ENCODE measurements around the gene SH3D19.
"Not testable (repeated sequence)": the region's sequence is repeated elsewhere in the genome, so short reads cannot be mapped to it uniquely, and the experiment has no call there.

SH3D19 gene

GRCh38 chr4:151157543-151157942, 167.9 kb downstream of the SH3D19 start:
- Histone ChIP-seq H2AFZ (ENCODE audit: low read depth, low read length) (no peak overlapping the region), H3K27me3 (ENCODE audit: insufficient read depth, low read length) (no peaks in the 10 kb centered on the region), H3K36me3 (ENCODE audit: insufficient read depth, low read length) (peaks cover 3% of the 10 kb centered on the region), H3K9me3 (ENCODE audit: low read length) (no peaks in the 10 kb centered on the region), H3K4me3 (ENCODE audit: low read length) (no peak overlapping the region), H3K4me1 (ENCODE audit: insufficient read depth, low read length) (no peaks in the 10 kb centered on the region)

GRCh38 chr4:151153585-151153984, 171.8 kb downstream of the SH3D19 start:
- peaks cover 3% of the 10 kb centered on the region for H3K36me3 ChIP-seq (ENCODE audit: insufficient read depth, low read length)
- no peaks in the 10 kb centered on the region for H3K9me3 ChIP-seq (ENCODE audit: low read length)
- H3K4me3 ChIP-seq (ENCODE audit: low read length), result no peak overlapping the region
- no peaks in the 10 kb centered on the region for H3K4me1 ChIP-seq (ENCODE audit: insufficient read depth, low read length)
- no peak overlapping the region for H2AFZ ChIP-seq (ENCODE audit: low read depth, low read length)
- H3K27me3 ChIP-seq (ENCODE audit: insufficient read depth, low read length), result no peaks in the 10 kb centered on the region

GRCh38 chr4:151152028-151152427, 173.4 kb downstream of the SH3D19 start:
- H3K4me3 ChIP-seq (ENCODE audit: low read length), result no peak overlapping the region
- H3K36me3 ChIP-seq (ENCODE audit: insufficient read depth, low read length), result peaks cover 3% of the 10 kb centered on the region
- H2AFZ ChIP-seq (ENCODE audit: low read depth, low read length), result no peak overlapping the region
- no peaks in the 10 kb centered on the region for H3K4me1 ChIP-seq (ENCODE audit: insufficient read depth, low read length)
- H3K27me3 ChIP-seq (ENCODE audit: insufficient read depth, low read length), result no peaks in the 10 kb centered on the region
- no peaks in the 10 kb centered on the region for H3K9me3 ChIP-seq (ENCODE audit: low read length)

GRCh38 chr4:151150821-151151580, 174.4 kb downstream of the SH3D19 start:
- Histone ChIP-seq H3K27me3 (ENCODE audit: insufficient read depth, low read length) (no peaks in the 10 kb centered on the region), H3K9me3 (ENCODE audit: low read length) (no peaks in the 10 kb centered on the region), H3K36me3 (ENCODE audit: insufficient read depth, low read length) (peaks cover 3% of the 10 kb centered on the region), H3K4me3 (ENCODE audit: low read length) (no peak overlapping the region), H2AFZ (ENCODE audit: low read depth, low read length) (no peak overlapping the region), H3K4me1 (ENCODE audit: insufficient read depth, low read length) (no peaks in the 10 kb centered on the region)

GRCh38 chr4:151148261-151148660, 177.1 kb downstream of the SH3D19 start:
- peaks cover 4% of the 10 kb centered on the region for H3K36me3 ChIP-seq (ENCODE audit: insufficient read depth, low read length)
- no peaks in the 10 kb centered on the region for H3K4me1 ChIP-seq (ENCODE audit: insufficient read depth, low read length)
- no peak overlapping the region for H3K4me3 ChIP-seq (ENCODE audit: low read length)

GRCh38 chr4:151147000-151147399, 178.4 kb downstream of the SH3D19 start:
- Histone ChIP-seq H3K4me1 (ENCODE audit: insufficient read depth, low read length) (no peaks in the 10 kb centered on the region), H2AFZ (ENCODE audit: low read depth, low read length) (no peak overlapping the region), H3K4me3 (ENCODE audit: low read length) (no peak overlapping the region), H3K36me3 (ENCODE audit: insufficient read depth, low read length) (peaks cover 6% of the 10 kb centered on the region), H3K9me3 (ENCODE audit: low read length) (no peaks in the 10 kb centered on the region), H3K27me3 (ENCODE audit: insufficient read depth, low read length) (no peaks in the 10 kb centered on the region)

More at GRCh38 chr4:151148261-151148660, 177.1 kb downstream of the SH3D19 start:
- H3K27me3 ChIP-seq (ENCODE audit: insufficient read depth, low read length), result no peaks in the 10 kb centered on the region
- no peaks in the 10 kb centered on the region for H3K9me3 ChIP-seq (ENCODE audit: low read length)
- no peak overlapping the region for H2AFZ ChIP-seq (ENCODE audit: low read depth, low read length)

GRCh38 chr4:151144329-151145072, 180.9 kb downstream of the SH3D19 start:
- no peak overlapping the region for H3K4me3 ChIP-seq (ENCODE audit: low read length)
- H3K9me3 ChIP-seq (ENCODE audit: low read length), result no peaks in the 10 kb centered on the region

GRCh38 chr4:151143811-151144210, 181.6 kb downstream of the SH3D19 start:
- H3K27me3 ChIP-seq (ENCODE audit: insufficient read depth, low read length), result no peaks in the 10 kb centered on the region
- H2AFZ ChIP-seq (ENCODE audit: low read depth, low read length), result no peak overlapping the region
- H3K4me3 ChIP-seq (ENCODE audit: low read length), result no peak overlapping the region
- H3K9me3 ChIP-seq (ENCODE audit: low read length), result no peaks in the 10 kb centered on the region
- H3K4me1 ChIP-seq (ENCODE audit: insufficient read depth, low read length), result no peaks in the 10 kb centered on the region
- H3K36me3 ChIP-seq (ENCODE audit: insufficient read depth, low read length), result peaks cover 14% of the 10 kb centered on the region

More at GRCh38 chr4:151144329-151145072, 180.9 kb downstream of the SH3D19 start:
- no peaks in the 10 kb centered on the region for H3K27me3 ChIP-seq (ENCODE audit: insufficient read depth, low read length)
- no peak overlapping the region for H2AFZ ChIP-seq (ENCODE audit: low read depth, low read length)
- no peaks in the 10 kb centered on the region for H3K4me1 ChIP-seq (ENCODE audit: insufficient read depth, low read length)
- peaks cover 13% of the 10 kb centered on the region for H3K36me3 ChIP-seq (ENCODE audit: insufficient read depth, low read length)

- Histone ChIP-seq H3K4me3 (ENCODE audit: low read length) (no peak overlapping the region), H3K9me3 (ENCODE audit: low read length) (no peaks in the 10 kb centered on the region), H3K27me3 (ENCODE audit: insufficient read depth, low read length) (no peaks in the 10 kb centered on the region), H2AFZ (ENCODE audit: low read depth, low read length) (no peak overlapping the region), H3K4me1 (ENCODE audit: insufficient read depth, low read length) (no peaks in the 10 kb centered on the region), H3K36me3 (ENCODE audit: insufficient read depth, low read length) (peaks cover 14% of the 10 kb centered on the region)
Measured at GRCh38 chr4:151143162-151143561, 182.2 kb downstream of the SH3D19 start.

- Histone ChIP-seq H3K4me1 (ENCODE audit: insufficient read depth, low read length) (no peaks in the 10 kb centered on the region), H3K36me3 (ENCODE audit: insufficient read depth, low read length) (peaks cover 14% of the 10 kb centered on the region), H3K4me3 (ENCODE audit: low read length) (no peak overlapping the region), H2AFZ (ENCODE audit: low read depth, low read length) (no peak overlapping the region), H3K27me3 (ENCODE audit: insufficient read depth, low read length) (no peaks in the 10 kb centered on the region), H3K9me3 (ENCODE audit: low read length) (no peaks in the 10 kb centered on the region)
Measured at GRCh38 chr4:151142758-151143157, 182.6 kb downstream of the SH3D19 start.

GRCh38 chr4:151139814-151140213, 185.6 kb downstream of the SH3D19 start:
- no peaks in the 10 kb centered on the region for H3K9me3 ChIP-seq (ENCODE audit: low read length)
- no peaks in the 10 kb centered on the region for H3K27me3 ChIP-seq (ENCODE audit: insufficient read depth, low read length)
- no peaks in the 10 kb centered on the region for H3K4me1 ChIP-seq (ENCODE audit: insufficient read depth, low read length)
- no peak overlapping the region for H2AFZ ChIP-seq (ENCODE audit: low read depth, low read length)
- H3K36me3 ChIP-seq (ENCODE audit: insufficient read depth, low read length), result peaks cover 14% of the 10 kb centered on the region
- no peak overlapping the region for H3K4me3 ChIP-seq (ENCODE audit: low read length)

- H2AFZ ChIP-seq (ENCODE audit: low read depth, low read length); H3K4me3 ChIP-seq (ENCODE audit: low read length); H3K27me3 ChIP-seq (ENCODE audit: insufficient read depth, low read length); H3K4me1 ChIP-seq (ENCODE audit: insufficient read depth, low read length); H3K9me3 ChIP-seq (ENCODE audit: low read length): not testable (repeated sequence)
- peaks cover 12% of the 10 kb centered on the region for H3K36me3 ChIP-seq (ENCODE audit: insufficient read depth, low read length)
Measured at GRCh38 chr4:151136048-151136447, 189.4 kb downstream of the SH3D19 start.

GRCh38 chr4:151133311-151133710, 192.1 kb downstream of the SH3D19 start:
- Histone ChIP-seq H3K9me3 (ENCODE audit: low read length) (no peaks in the 10 kb centered on the region), H3K4me1 (ENCODE audit: insufficient read depth, low read length) (no peaks in the 10 kb centered on the region), H3K27me3 (ENCODE audit: insufficient read depth, low read length) (no peaks in the 10 kb centered on the region), H3K4me3 (ENCODE audit: low read length) (no peak overlapping the region), H2AFZ (ENCODE audit: low read depth, low read length) (no peak overlapping the region), H3K36me3 (ENCODE audit: insufficient read depth, low read length) (peaks cover 14% of the 10 kb centered on the region)

Data from neuron (in vitro differentiated cells).